Measurements from ENCODE around the gene SLC22A3.
"Not testable (repeated sequence)": the region's sequence is repeated elsewhere in the genome, so short reads cannot be mapped to it uniquely, and the experiment has no call there.

Gene SLC22A3

DNA sequence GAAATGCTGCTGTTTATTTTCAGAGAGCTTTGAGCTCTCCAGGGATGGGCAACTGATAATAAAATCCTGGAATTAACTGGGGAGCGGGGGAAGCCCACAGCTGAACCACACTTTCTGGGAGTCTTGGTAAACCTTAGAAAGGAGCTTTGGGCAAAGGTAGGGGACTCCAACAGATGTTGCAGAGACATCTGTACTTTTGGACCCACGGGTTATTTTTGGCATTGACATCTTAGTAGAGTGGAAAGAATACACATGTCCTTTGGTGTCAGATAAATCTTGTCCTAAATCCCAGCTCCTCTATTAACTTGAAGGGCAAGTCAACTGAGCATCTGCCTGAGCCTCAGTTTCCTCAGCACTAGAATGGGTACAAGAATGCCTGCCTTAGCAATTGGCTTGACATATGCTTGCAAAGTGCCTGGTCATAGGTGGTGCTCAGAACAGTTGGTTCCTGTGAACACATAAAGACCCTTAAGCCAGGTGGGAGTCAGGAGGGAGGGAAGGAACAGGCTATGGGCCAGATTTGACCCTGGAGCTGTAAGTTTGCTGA lies 5.8 kb downstream of the SLC22A3 start:
- H3K9me3 Mint-ChIP-seq = no peaks in the 10 kb centered on the region
- H3K27me3 Mint-ChIP-seq = peaks cover 45% of the 10 kb centered on the region

DNA sequence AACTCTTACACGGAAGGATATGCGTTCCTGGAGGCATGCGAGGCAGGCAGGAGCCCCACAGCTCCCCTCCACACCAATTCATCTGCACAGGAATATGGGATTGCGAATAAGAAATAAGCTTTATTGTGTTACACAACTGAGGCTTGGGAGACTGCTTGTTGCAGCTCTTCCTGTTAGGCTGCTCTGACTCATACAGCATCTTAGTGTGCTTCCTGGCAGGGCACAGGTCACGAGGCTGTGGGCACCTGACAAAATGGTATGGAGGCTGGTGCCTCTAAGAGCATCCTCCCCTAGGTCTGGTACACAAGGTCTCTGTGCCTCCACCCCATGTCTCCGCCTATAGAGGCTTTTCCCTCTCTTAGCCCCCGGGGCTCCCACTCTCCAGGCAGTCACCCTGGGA lies 6.8 kb downstream of the SLC22A3 start:
- Mint-ChIP-seq H3K4me3 (no peak overlapping the region), H3K27me3 (peaks cover 35% of the 10 kb centered on the region), H3K4me1 (ENCODE audit: low read depth) (no peaks in the 10 kb centered on the region), H3K27ac (no peak overlapping the region), H3K9me3 (no peaks in the 10 kb centered on the region), H3K36me3 (ENCODE audit: low read depth) (no peaks in the 10 kb centered on the region)

More for the DNA sequence above, 5.8 kb downstream of the SLC22A3 start:
- H3K4me1 Mint-ChIP-seq (ENCODE audit: low read depth) = no peaks in the 10 kb centered on the region
- no peaks in the 10 kb centered on the region for H3K36me3 Mint-ChIP-seq (ENCODE audit: low read depth)
- H3K4me3 Mint-ChIP-seq = no peak overlapping the region
- no peak overlapping the region for H3K27ac Mint-ChIP-seq

DNA sequence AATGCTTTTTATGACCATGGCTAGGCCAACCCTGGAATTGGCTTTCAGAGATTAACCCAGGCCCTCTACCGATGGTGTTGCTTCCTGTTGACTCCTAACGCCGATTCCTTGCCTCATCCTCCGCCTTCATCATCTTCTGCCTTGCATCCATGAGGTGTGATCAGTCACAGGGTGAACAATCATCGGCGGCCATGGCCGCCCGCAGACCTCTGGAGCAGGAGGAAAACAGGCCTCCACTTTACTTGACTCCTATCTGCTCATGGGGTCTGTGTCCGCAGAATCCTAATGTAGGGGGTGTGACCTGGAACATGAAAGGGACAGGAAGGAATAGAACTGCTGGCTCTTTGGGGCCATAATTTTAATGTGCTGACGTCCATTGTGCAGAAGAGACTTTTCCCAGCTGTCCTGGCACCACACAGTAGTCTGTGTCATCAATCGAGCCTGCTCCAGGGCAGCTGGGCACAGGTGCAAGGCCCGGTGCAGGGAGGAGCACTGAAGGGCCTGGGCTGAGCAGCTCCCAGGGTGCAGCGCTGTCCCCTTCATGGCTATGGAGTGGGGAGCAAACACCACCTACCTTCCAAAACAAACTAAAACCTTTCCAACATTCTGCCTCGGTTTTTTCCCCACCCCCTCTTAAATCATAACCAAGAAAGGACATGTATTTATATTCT lies 8.0 kb downstream of the SLC22A3 start:
- Mint-ChIP-seq H3K27ac (no peak overlapping the region), H3K9me3 (no peaks in the 10 kb centered on the region), H3K36me3 (ENCODE audit: low read depth) (no peaks in the 10 kb centered on the region), H3K27me3 (peaks cover 25% of the 10 kb centered on the region), H3K4me1 (ENCODE audit: low read depth) (no peaks in the 10 kb centered on the region), H3K4me3 (no peak overlapping the region)

DNA sequence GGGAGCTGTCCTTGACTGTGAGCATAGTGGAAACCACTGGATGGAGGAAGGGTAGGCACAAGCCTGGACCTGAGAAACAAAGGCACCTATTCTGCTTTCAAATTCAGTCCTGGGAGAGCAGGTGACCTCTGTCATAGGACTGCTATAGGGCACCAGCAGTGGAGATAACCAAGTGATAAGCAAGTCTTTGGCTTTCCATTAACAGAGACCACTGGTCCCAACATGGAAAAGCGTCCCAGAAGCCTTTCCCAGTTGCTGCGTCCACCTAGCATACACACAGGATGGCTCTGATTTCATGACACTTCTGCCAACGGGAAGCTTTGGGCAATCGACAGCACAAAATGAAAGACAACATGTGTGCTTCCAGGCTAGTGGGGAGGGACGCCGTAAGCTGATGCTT lies 8.9 kb downstream of the SLC22A3 start:
- Mint-ChIP-seq H3K36me3 (ENCODE audit: low read depth) (no peaks in the 10 kb centered on the region), H3K4me3 (no peak overlapping the region), H3K4me1 (ENCODE audit: low read depth) (no peaks in the 10 kb centered on the region), H3K27ac (no peak overlapping the region), H3K27me3 (peaks cover 22% of the 10 kb centered on the region), H3K9me3 (no peaks in the 10 kb centered on the region)

DNA sequence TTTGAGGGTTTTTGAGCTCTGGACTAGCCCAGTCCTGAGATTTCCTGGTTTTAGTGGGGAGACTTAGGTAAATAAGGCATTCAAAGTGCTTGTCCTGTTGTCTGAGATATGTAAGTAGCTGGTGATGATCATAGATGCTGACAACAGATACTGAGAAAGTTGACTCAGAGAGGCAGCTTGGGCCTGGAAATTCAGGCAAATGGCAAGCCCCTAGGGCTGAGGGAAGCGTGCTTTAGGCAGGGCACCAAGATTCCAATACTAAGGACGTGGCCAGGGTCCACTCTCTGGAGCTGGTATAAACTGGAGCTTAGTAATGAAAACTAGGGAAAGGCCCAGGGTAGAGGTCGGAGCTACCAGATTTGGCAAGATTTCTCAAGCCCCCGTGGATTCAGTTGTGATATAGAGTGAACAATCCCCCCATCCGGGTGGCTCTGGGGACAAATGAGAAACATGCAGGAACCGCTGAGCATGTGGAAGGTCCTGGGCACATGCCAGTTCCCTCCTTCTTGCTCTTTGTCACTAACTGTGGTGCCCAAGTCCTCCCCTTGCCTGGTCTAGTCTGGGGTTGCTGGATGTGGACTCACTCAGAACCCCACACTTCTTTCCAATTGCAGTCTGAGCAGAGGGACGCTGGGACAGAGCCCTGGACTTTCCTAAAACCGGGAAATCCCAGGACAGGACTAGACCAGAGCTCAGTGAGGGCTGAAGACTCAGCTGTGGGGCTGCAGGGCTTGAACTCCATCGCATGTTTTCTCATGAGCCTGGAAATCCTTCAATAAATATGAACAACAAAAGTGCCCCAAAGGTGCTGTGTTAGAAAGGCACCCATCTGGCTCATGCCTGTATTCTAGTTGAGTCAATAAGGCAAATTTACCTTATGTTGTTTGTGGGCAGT lies 10.3 kb downstream of the SLC22A3 start:
- Mint-ChIP-seq H3K27me3 (peaks cover 11% of the 10 kb centered on the region), H3K27ac (no peak overlapping the region), H3K36me3 (ENCODE audit: low read depth) (no peaks in the 10 kb centered on the region), H3K9me3 (no peaks in the 10 kb centered on the region), H3K4me3 (no peak overlapping the region), H3K4me1 (ENCODE audit: low read depth) (no peaks in the 10 kb centered on the region)

DNA sequence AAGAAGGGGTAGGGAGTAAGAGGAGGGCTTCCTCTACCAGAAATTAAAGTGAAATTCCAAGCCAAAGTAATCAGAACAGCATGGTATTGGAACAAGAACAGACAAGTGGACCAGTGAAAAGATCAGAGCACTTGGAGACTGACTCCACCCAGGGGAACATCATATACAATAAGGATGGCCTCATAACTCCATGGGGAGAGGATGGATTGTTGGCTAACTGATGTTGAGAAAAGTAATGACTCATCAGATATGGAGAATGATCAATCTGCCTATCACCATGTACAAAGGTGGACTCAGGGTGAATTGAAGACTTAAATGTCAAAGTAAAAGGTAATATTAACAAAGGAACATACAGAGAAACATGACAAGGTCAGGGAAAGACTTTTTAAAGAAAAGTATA lies 12.8 kb downstream of the SLC22A3 start:
- H3K9me3 Mint-ChIP-seq = no peaks in the 10 kb centered on the region
- H3K27me3 Mint-ChIP-seq = peaks cover 9% of the 10 kb centered on the region
- H3K36me3 Mint-ChIP-seq (ENCODE audit: low read depth) = no peaks in the 10 kb centered on the region
- no peak overlapping the region for H3K27ac Mint-ChIP-seq
- H3K4me3 Mint-ChIP-seq = no peak overlapping the region
- no peaks in the 10 kb centered on the region for H3K4me1 Mint-ChIP-seq (ENCODE audit: low read depth)

DNA sequence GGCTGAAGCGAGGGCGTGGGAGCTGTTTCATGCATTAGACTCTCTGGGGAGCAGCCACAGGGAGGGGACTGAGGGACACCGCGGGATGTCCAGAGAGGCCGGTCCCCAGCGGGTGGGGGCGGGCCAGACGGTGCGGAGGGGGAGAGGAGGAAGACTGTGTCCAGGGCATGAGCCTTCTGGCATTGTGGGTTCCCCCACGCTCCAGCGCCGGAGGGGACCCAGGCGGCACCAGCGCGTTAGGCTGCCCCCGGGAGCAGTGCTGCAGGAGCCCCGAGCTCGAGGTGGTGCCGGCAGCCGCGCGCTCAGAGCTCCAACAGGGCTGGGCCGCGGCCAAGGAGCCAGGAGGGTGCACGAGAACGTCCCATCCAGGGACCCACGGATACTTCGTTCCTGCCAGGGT lies 14.4 kb downstream of the SLC22A3 start:
- no peaks in the 10 kb centered on the region for H3K9me3 Mint-ChIP-seq
- H3K4me3 Mint-ChIP-seq = no peak overlapping the region
- peaks cover 4% of the 10 kb centered on the region for H3K27me3 Mint-ChIP-seq
- no peak overlapping the region for H3K27ac Mint-ChIP-seq
- H3K36me3 Mint-ChIP-seq (ENCODE audit: low read depth) = no peaks in the 10 kb centered on the region
- no peaks in the 10 kb centered on the region for H3K4me1 Mint-ChIP-seq (ENCODE audit: low read depth)

DNA sequence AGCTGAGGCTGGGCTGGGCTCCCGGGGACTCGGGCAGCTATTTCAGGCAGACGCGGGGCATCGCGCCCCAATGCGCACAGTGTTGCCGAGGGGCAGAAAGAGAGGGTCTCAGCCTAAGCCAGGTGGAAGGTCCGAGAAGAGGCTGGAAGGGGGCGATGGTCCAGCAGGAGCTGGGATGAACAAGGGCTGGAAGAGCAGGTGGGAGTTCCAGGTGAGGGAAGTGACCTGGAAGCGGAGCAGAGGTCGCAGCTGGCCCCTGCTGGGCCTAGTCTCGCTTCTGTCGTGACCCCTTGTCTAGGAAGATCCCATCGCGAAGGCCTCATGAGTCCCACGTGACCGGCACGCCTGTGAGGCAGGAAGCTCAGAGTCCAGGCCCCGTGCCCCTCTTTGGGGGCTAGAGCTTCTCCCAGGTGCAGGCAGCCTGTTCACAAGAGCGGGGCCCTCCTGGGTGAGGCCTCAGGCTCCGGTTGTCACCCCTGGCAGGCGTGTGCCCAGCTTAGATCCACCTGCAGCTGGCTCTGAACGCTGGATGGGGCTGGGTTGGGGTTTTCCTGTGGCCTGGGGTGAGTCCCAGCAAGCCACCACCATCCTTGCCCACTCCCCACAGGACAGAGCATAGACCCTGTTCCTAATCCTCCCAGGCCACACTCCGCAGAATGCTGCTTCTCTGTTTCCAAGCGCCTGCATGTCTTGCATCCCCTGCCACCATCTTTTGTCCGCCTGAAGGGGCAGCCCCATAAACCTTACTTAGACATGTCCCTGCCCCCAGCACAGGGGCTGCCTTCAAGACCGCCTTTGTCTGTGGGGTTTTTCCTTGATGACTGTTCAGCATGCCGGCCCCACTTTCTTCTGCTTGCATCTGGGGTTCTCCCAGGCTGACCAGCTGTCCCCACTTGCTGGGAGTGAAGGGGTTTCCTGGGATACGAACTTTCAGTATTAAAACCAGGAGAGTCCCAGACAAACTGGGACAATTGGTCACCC lies 15.1 kb downstream of the SLC22A3 start:
- no peaks in the 10 kb centered on the region for H3K4me1 Mint-ChIP-seq (ENCODE audit: low read depth)
- no peaks in the 10 kb centered on the region for H3K36me3 Mint-ChIP-seq (ENCODE audit: low read depth)
- H3K27ac Mint-ChIP-seq = no peak overlapping the region
- no peak overlapping the region for H3K4me3 Mint-ChIP-seq
- H3K9me3 Mint-ChIP-seq = no peaks in the 10 kb centered on the region
- peaks cover 4% of the 10 kb centered on the region for H3K27me3 Mint-ChIP-seq

DNA sequence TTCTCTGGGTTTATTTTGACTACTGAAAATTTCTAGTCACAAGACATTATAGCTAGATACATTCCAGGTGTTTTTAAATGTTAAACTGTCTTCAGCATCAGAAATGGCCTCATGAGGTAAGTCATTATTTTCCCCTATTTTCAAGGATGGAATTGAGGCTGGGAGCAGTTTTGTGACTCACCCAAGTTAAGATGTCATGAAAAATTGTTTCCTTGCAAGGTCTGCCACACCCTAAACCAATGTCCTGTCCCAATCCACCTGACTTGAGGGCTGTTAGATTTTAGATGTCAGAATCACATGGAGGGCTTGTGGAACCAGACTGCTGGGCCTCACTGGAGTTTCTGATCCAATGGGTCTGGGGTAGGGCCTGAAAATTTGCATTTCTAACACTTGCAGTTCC lies 16.9 kb downstream of the SLC22A3 start:
- H3K4me1 Mint-ChIP-seq (ENCODE audit: low read depth) = no peaks in the 10 kb centered on the region
- H3K27ac Mint-ChIP-seq = no peak overlapping the region
- no peaks in the 10 kb centered on the region for H3K9me3 Mint-ChIP-seq
- no peak overlapping the region for H3K4me3 Mint-ChIP-seq
- H3K36me3 Mint-ChIP-seq (ENCODE audit: low read depth) = no peaks in the 10 kb centered on the region
- peaks cover 4% of the 10 kb centered on the region for H3K27me3 Mint-ChIP-seq

DNA sequence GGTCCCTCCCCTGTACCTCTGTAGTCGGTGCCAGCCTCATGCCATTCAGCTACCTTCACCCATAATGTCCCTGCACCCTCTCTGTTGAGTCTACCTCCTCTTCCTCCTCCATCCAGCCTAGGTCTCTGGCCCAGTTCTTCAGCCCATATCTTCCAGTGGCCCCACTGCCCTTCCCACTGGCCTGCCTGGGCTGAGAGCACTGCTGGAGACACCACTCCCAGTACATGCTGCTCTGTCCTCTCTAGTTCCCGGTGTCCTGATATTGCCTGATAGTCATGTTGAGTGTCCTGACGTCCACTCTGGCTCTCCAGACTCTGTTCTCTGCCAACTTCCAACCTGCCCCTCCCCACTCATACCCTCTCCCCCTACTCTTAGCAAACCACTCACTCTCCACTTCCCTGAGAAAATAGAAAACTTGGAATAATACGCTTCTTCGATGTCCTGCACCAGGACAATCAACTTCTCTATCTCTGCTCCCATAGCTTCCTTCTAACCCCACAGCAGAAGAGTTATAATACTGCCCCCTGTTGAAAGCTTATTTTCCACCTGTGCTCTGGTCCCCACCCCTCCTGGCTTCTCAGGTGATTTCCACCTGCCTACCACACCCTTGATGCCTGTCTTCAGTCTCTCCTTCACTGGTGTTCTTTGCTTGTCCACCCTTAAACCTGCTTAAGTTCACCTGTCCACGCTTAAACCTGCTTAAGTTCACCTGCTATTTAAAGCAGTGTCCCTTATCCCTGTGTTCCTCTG lies 19.8 kb downstream of the SLC22A3 start:
- Mint-ChIP-seq H3K27ac (no peak overlapping the region), H3K4me1 (ENCODE audit: low read depth) (no peaks in the 10 kb centered on the region), H3K4me3 (no peak overlapping the region), H3K27me3 (peaks cover 9% of the 10 kb centered on the region), H3K9me3 (no peaks in the 10 kb centered on the region), H3K36me3 (ENCODE audit: low read depth) (no peaks in the 10 kb centered on the region)

DNA sequence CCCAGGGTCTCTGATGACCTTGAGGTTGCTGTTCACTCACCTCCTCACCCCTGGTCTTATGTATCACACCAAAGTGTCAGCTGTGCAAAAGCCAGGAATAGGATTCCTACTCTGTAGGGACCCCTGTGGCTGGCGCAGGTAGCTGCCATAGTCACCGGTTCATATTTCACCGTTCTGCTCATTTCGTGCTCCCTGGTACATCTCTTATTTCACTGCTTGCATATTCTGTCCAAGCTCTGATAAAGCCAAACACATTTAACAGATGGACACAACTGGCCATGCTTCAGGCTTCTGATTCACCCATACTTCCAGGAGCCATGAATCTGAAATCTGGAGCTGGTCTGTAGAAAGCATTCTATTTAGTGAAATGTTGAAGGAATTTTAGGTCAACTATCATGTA lies 20.5 kb downstream of the SLC22A3 start:
- no peaks in the 10 kb centered on the region for H3K9me3 Mint-ChIP-seq
- H3K27ac Mint-ChIP-seq = no peak overlapping the region
- no peak overlapping the region for H3K4me3 Mint-ChIP-seq
- H3K4me1 Mint-ChIP-seq (ENCODE audit: low read depth) = no peaks in the 10 kb centered on the region
- no peaks in the 10 kb centered on the region for H3K36me3 Mint-ChIP-seq (ENCODE audit: low read depth)
- H3K27me3 Mint-ChIP-seq = peaks cover 14% of the 10 kb centered on the region

DNA sequence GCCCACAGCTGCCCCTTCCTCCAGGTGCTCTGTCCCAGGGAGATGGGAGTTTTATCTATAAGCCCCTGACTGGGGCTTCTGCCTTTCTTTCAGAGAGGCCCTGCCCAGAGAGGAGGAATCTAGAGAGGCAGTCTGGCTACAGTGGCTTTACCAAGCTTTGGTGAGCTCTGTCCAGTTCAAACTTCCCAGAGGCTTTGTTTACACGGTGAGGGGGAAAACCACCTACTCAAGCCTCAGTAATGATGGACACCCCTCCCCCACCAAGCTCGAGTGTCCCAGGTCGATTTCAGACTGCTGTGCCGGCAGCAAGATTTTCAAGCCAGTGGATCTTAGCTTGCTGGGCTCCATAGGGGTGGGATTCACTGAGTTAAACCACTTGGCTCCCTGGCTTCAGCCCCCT lies 25.4 kb downstream of the SLC22A3 start:
- peaks cover 22% of the 10 kb centered on the region for H3K27me3 Mint-ChIP-seq
- H3K9me3 Mint-ChIP-seq; H3K27ac Mint-ChIP-seq; H3K36me3 Mint-ChIP-seq (ENCODE audit: low read depth); H3K4me3 Mint-ChIP-seq; H3K4me1 Mint-ChIP-seq (ENCODE audit: low read depth): not testable (repeated sequence)

DNA sequence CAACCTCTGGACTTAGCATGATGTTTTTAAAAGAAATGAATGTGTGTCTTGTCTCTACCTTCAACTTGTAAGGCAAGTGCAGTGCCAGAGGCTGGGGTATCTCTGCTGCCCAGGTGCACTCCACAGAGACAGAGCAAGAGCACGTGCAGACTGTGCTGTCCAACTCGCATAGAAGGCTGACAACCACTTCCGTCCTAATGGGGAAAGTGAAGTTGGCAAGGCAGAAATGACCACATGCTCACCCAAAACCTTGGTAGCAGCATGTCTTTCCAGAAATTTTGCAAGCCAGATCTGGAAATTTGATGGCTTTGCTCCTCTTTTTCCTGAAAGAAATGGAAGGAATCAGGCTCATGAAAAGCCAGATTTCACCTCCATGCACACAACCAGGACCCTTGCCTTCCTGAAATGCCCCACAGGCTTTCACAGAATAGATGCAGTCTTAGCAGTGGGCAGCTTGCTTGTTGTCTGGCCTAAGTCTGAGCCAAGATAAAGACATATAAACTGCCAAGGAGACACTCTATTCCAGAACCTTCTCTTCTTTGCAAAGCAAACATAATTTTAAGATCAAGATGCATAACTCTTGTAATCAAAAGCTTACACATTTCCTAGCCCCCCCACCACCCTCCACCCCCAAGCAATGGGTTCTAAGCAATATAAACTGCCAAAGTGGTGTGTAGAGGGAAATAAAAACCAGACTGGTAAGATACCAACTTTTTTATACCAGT lies 26.8 kb downstream of the SLC22A3 start:
- H3K4me3 Mint-ChIP-seq = no peak overlapping the region
- H3K27ac Mint-ChIP-seq = no peak overlapping the region
- H3K4me1 Mint-ChIP-seq (ENCODE audit: low read depth) = no peaks in the 10 kb centered on the region
- H3K27me3 Mint-ChIP-seq = peaks cover 22% of the 10 kb centered on the region
- no peaks in the 10 kb centered on the region for H3K9me3 Mint-ChIP-seq
- no peaks in the 10 kb centered on the region for H3K36me3 Mint-ChIP-seq (ENCODE audit: low read depth)
